KMS-11 (cell line): Measurements from ENCODE around the gene BEND5.

Experiments
- H2AFZ ChIP-seq: fragments of 200-600 bp; sonication (generic); 2 replicates; pipeline ENCODE4 v1.6.1; 2016; ENCODE audit warnings: antibody characterized with exemption, mixed run types, low read depth
- H3K27ac ChIP-seq: fragments of 200-600 bp; sonication (generic); 2 replicates; pipeline ENCODE4 v1.6.1; 2016; ENCODE audit warnings: mild to moderate bottlenecking, mixed run types
- H3K27me3 ChIP-seq: fragments of 200-600 bp; sonication (generic); 2 replicates; pipeline ENCODE4 v1.6.1; 2017; ENCODE audit warnings: mild to moderate bottlenecking, low read depth, mixed run types, moderate library complexity; ENCODE audit not compliant: insufficient read depth
- H3K36me3 ChIP-seq: fragments of 200-600 bp; sonication (generic); 2 replicates; pipeline ENCODE4 v1.6.1; 2017; ENCODE audit warnings: mild to moderate bottlenecking, mixed run types; ENCODE audit not compliant: insufficient read depth
- H3K4me1 ChIP-seq: fragments of 200-600 bp; sonication (generic); 2 replicates; pipeline ENCODE4 v1.6.1; 2016; ENCODE audit warnings: mild to moderate bottlenecking, low read depth, mixed run types; ENCODE audit not compliant: poor library complexity, severe bottlenecking
- H3K4me2 ChIP-seq: fragments of 200-600 bp; sonication (generic); 2 replicates; pipeline ENCODE4 v1.7.0; 2016; ENCODE audit warnings: mild to moderate bottlenecking, mixed run types
- H3K4me3 ChIP-seq: fragments of 200-600 bp; sonication (generic); IDR thresholded peaks from 2 replicates; pipeline ENCODE4 v1.6.1; 2017; ENCODE audit warnings: low read depth, low read length, mixed read lengths; ENCODE audit not compliant: insufficient read depth
- H3K79me2 ChIP-seq: fragments of 200-600 bp; sonication (generic); 2 replicates; pipeline ENCODE4 v1.6.1; 2016; ENCODE audit warnings: low read depth, mixed run types; ENCODE audit not compliant: insufficient read depth
- H3K9ac ChIP-seq: fragments of 200-600 bp; sonication (generic); 2 replicates; pipeline ENCODE4 v1.6.1; 2016; ENCODE audit warnings: mild to moderate bottlenecking, mixed run types
- H4K20me1 ChIP-seq: fragments of 200-600 bp; sonication (generic); 2 replicates; pipeline ENCODE4 v1.6.1; 2016; ENCODE audit warnings: mild to moderate bottlenecking, mixed run types; ENCODE audit not compliant: insufficient read depth
- TF ChIP-seq, protein P1 (sequence below): fragments of 200-600 bp; sonication (generic); conservative IDR thresholded peaks from 2 replicates; pipeline ENCODE4 v1.6.1; 2017; ENCODE audit warnings: low read depth, mild to moderate bottlenecking, antibody characterized with exemption, low read length, moderate library complexity, mixed read lengths

BEND5 gene

DNA sequence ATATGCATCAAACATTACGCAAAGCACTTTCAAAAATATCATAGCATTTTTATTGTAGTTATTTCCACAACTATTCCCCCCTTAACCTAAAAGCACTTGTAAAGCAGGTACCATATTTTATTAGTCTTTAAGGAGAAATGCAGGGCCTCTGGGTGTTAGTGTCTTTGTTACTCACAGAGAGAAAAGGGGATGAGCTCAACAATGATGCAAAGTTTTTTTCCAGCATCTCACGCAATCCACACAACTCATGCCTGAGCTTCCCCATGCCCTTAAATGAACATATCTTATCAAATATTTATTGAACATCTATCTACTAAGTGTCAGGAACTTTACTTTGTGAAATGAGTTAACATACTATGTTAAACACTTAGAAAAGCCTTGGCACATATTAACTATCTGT, 50.6 kb downstream of the BEND5 start:
- Histone ChIP-seq H3K27ac (no peak overlapping the region), H4K20me1 (no peaks in the 10 kb centered on the region), H3K4me1 (no peaks in the 10 kb centered on the region), H3K9ac (no peak overlapping the region), H3K4me3 (no peak overlapping the region), H3K4me2 (no peak overlapping the region), H3K79me2 (no peaks in the 10 kb centered on the region), H3K27me3 (no peaks in the 10 kb centered on the region), H2AFZ (no peak overlapping the region), H3K36me3 (no peaks in the 10 kb centered on the region)
- TF ChIP-seq, protein P1, sequence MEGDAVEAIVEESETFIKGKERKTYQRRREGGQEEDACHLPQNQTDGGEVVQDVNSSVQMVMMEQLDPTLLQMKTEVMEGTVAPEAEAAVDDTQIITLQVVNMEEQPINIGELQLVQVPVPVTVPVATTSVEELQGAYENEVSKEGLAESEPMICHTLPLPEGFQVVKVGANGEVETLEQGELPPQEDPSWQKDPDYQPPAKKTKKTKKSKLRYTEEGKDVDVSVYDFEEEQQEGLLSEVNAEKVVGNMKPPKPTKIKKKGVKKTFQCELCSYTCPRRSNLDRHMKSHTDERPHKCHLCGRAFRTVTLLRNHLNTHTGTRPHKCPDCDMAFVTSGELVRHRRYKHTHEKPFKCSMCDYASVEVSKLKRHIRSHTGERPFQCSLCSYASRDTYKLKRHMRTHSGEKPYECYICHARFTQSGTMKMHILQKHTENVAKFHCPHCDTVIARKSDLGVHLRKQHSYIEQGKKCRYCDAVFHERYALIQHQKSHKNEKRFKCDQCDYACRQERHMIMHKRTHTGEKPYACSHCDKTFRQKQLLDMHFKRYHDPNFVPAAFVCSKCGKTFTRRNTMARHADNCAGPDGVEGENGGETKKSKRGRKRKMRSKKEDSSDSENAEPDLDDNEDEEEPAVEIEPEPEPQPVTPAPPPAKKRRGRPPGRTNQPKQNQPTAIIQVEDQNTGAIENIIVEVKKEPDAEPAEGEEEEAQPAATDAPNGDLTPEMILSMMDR: no peak

DNA sequence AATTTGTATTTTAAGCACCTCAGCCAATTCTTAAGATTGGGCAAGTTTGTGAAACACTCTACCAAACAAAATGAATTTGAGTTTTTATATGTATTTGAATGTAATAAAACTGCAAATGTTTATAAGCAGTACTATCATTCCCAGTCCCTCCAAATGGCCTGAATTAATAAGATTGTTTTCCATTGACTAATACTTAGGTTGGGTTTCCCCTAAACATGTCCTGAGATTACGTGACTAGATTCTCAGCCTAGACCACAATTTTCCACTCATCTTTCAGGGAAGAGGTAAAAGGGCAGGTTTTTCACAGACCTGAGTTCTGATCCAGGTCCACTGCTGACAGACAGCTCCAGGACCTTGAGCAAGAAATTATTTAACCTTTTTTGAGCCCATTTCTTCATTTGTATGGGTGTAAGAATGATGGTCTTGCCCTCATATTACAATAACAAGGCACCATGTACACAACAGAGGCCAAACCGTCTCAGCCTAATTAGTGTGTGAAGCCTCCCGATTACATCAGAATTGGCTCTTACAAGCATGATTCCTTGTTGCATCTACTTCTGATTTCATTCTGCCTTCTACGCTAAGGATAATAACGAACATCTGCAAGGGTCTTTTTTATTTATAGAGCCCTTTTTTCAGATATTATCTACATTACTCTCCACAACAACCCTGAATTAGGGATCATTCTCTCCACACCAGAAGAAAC, 51.2 kb downstream of the BEND5 start:
- Histone ChIP-seq H3K27ac (no peak overlapping the region), H4K20me1 (no peaks in the 10 kb centered on the region), H3K4me2 (no peak overlapping the region), H3K27me3 (no peaks in the 10 kb centered on the region), H3K4me3 (no peak overlapping the region), H3K4me1 (no peaks in the 10 kb centered on the region), H3K9ac (no peak overlapping the region), H3K79me2 (no peaks in the 10 kb centered on the region), H3K36me3 (no peaks in the 10 kb centered on the region), H2AFZ (no peak overlapping the region)
- TF ChIP-seq, protein P1: no peak

DNA sequence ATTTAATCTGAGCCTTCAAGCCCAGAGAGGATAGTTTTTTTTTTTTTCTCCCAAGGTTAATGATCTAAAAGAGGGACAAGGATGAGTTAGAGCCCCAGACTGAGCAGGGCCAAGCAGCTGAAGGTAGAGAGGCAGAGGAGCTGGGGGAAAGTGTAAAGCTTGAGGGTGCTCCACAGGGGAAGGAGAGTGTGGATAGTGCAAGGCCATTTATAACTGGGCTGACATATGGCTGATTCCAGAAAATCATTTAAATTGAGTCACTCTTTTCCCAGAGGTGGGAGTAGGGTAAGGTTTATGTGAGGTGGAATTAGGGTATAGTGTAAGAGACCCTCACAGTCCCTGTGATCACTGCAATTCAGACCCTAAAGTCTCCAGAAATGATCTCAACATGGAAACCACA, 55.8 kb downstream of the BEND5 start:
- no peak overlapping the region for H3K27ac ChIP-seq
- H2AFZ ChIP-seq: no peak overlapping the region
- no peaks in the 10 kb centered on the region for H4K20me1 ChIP-seq
- no peaks in the 10 kb centered on the region for H3K27me3 ChIP-seq
- H3K36me3 ChIP-seq: no peaks in the 10 kb centered on the region
- TF ChIP-seq, protein P1: no peak
- no peak overlapping the region for H3K4me3 ChIP-seq
- H3K9ac ChIP-seq: no peak overlapping the region
- H3K4me2 ChIP-seq: no peak overlapping the region
- H3K4me1 ChIP-seq: no peaks in the 10 kb centered on the region
- no peaks in the 10 kb centered on the region for H3K79me2 ChIP-seq

DNA sequence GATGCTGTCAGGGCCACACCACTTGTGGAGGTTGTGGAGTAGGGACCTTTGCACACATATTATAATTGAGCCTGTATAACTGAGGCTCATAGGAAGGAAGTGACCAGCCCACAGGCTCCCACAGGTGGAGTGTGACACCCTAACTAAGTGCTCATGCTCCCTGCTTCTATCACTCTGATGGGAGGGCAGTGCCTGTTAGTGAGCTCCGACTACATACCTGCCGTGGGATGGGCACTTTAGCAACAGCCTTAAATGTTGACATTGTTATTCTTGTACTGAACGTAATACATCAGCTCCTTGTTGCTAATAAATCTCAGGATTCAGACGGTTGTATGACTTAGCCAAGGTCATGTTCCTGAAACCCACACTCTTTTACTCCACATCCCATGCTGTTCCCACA, 58.0 kb downstream of the BEND5 start:
- no peaks in the 10 kb centered on the region for H3K79me2 ChIP-seq
- H3K4me3 ChIP-seq: no peak overlapping the region
- H3K27ac ChIP-seq: no peak overlapping the region
- TF ChIP-seq, protein P1: no peak
- H3K27me3 ChIP-seq: no peaks in the 10 kb centered on the region
- H3K9ac ChIP-seq: no peak overlapping the region
- no peaks in the 10 kb centered on the region for H4K20me1 ChIP-seq
- H2AFZ ChIP-seq: no peak overlapping the region
- no peaks in the 10 kb centered on the region for H3K4me1 ChIP-seq
- no peaks in the 10 kb centered on the region for H3K36me3 ChIP-seq
- H3K4me2 ChIP-seq: no peak overlapping the region
